Activated T-helper 2 cell treated with anti-CD3 and anti-CD28 coated beads, Interferon-gamma antibody, Interleukin-2, Interleukin-4, amounts not matched to agents 10 μg/mL and 5 μg/mL and 100 μg/mL, durations not matched to agents 14 hours and 24 hours and 36 hours (primary cell): ENCODE measurements around the gene KRT31. TPM values are rescaled to one million over a fixed set of nuclear protein-coding genes. Genes with fewer than 3 reads are reported as not detected.
"Not testable (repeated sequence)": the region's sequence is repeated elsewhere in the genome, so short reads cannot be mapped to it uniquely, and the experiment has no call there.

Experiments
- DNase-seq: peaks from one replicate; pipeline ENCODE4 v3.0.0; 2021; ENCODE audit warnings: low spot score
- H3K27ac Mint-ChIP-seq: one replicate; pipeline ENCODE4 v1.8.0; 2021; ENCODE audit warnings: mixed read lengths
- H3K27me3 Mint-ChIP-seq: one replicate; pipeline ENCODE4 v1.8.0; 2021; ENCODE audit warnings: low read depth, mixed read lengths
- H3K36me3 Mint-ChIP-seq: one replicate; pipeline ENCODE4 v1.8.0; 2021; ENCODE audit warnings: low read depth, mixed read lengths
- H3K4me1 Mint-ChIP-seq: one replicate; pipeline ENCODE4 v1.8.0; 2021; ENCODE audit warnings: low read depth, mixed read lengths
- H3K4me3 Mint-ChIP-seq: one replicate; pipeline ENCODE4 v1.8.0; 2021; ENCODE audit warnings: low read depth, mild to moderate bottlenecking, moderate library complexity, mixed read lengths
- H3K9me3 Mint-ChIP-seq: one replicate; pipeline ENCODE4 v1.8.0; 2021; ENCODE audit warnings: mixed read lengths
- intact Hi-C: fragments of 100-400 bp; cut with micrococcal nuclease; formaldehyde crosslinking; loops from one replicate; pipeline ENCODE4 v1.15.1; 2023
- total RNA-seq: library from RNA; stranded (reverse); gene quantifications from 2 replicates; pipeline ENCODE4 v1.2.3, GENCODE V29; 2022

KRT31 gene
- total RNA-seq, 1 donor from 2014 or later: not detected

DNA sequence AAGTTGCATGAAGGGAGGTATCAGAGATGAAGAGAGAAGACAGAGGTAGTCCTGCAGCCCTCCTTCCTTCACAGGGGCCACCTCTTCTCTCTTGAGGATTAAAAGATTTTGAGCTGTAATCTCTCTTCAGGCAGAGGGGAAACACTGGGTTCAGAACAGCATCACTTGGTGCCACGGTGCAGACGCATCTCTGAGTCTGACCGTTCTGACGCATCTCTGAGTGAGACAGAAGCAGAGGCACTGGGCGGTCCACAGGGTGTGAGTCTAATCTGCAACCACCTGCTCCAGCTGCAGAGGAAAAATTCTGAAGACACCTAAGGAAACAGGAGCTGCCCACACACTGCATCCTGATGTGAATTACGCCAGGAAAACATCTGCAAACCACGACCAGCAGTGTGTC is 32.3 kb upstream of the KRT31 start:
- intact Hi-C loops: no loop called here
- Mint-ChIP-seq H3K4me1 (no peaks in the 10 kb centered on the region), H3K4me3 (no peak overlapping the region), H3K9me3 (no peaks in the 10 kb centered on the region), H3K27me3 (peaks cover 4% of the 10 kb centered on the region), H3K27ac (no peak overlapping the region), H3K36me3 (no peaks in the 10 kb centered on the region)
- DNase-seq: no peak

DNA sequence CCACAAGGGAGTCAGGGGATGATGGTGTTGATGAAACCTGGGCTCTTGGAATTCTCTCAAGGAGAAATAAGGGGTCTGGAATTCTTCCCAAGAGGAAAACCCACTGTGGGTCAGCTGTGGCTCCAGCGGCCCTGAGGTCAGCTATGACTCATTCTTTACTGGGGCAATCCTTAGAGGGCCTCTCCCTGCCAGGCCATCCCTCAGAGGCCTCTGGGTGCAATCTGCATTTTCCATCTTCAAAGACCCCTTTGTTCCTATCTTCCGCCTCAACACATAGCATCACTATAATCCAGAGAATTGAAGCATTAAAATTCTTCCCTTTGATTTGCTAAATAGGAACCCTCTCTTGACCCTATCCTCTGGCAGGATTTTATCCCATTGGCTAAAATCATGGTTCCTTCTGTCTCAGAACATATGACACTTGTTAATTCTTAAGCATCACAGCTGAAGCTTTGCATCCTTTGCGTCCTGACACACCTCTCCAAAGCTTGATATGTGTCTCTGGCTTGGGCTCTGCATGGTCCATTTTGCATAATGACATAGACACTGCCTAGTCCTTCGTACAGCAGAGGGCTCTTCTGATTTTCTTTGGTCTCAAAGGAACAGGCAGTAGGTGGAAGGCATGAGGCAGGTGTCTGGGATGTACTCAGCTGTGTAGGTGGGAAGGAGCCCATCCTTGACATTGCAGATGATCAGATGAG is 31.3 kb upstream of the KRT31 start:
- Mint-ChIP-seq H3K36me3 (no peaks in the 10 kb centered on the region), H3K27me3 (peaks cover 4% of the 10 kb centered on the region), H3K9me3 (no peaks in the 10 kb centered on the region), H3K4me3 (no peak overlapping the region), H3K4me1 (no peaks in the 10 kb centered on the region), H3K27ac (no peak overlapping the region)
- DNase-seq: no peak
- intact Hi-C loops: no loop called here

DNA sequence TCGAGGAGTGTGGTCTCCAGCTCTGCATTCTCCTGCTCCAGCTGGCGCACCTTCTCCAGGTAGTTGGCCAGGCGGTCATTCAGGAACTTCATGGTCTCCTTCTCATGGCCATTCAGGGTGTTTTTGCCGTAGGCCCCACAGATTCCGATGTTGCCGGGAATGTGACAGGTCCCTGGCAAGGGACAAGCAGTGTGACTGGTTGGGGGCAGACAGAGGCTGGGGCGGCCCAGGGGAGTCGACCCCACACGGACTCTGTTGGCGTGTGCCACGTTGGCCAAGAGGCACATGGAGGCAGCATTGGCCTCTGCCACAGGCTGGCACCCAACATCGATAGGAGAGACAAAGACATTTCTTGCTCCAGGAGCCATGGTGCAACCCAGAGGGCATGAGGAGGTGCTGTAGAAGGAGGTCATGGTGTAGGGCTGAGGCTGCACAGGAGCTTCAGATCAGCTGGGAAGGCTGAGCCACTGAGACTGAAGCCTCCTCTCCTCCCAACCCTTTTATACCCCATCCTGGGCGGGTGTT is 26.8 kb upstream of the KRT31 start, which contains the start of gene KRT37:
Gene KRT37, minus strand, starts transcription at position 475 of the 525 bp plus-strand sequence. Its CDS starts 62 bp downstream, at position 413.
- intact Hi-C loops: no loop called here
- Mint-ChIP-seq H3K36me3 (no peaks in the 10 kb centered on the region), H3K4me3 (no peak within 1 kb of the TSS), H3K4me1 (no peaks in the 10 kb centered on the region), H3K27me3 (no peaks in the 10 kb centered on the region), H3K9me3 (no peaks in the 10 kb centered on the region), H3K27ac (no peak within 1 kb of the TSS)
- no peak for DNase-seq

DNA sequence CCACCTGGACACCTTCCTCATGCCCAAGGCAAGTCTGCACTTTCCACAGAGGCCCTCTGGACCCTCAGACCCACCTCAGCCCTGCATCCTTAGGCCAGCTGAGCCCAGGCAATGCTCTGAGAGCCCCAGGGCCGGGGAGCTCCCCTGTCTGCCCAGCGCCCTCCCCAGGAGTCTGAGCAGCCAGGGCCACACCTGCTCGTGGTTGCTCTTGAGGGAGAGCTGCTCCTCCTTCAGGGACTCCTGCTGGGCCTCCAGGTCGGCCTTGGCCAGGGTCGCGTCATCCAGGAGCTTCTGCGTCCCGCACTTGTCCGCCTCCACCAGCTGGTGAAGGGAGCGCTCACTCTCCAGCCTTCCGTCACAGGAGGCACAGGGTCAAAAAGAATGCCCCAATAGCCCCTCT is 25.2 kb upstream of the KRT31 start:
- DNase-seq, intact Hi-C loops, H3K4me1 Mint-ChIP-seq, H3K36me3 Mint-ChIP-seq, H3K9me3 Mint-ChIP-seq, H3K4me3 Mint-ChIP-seq, H3K27me3 Mint-ChIP-seq, H3K27ac Mint-ChIP-seq: not testable (repeated sequence)

DNA sequence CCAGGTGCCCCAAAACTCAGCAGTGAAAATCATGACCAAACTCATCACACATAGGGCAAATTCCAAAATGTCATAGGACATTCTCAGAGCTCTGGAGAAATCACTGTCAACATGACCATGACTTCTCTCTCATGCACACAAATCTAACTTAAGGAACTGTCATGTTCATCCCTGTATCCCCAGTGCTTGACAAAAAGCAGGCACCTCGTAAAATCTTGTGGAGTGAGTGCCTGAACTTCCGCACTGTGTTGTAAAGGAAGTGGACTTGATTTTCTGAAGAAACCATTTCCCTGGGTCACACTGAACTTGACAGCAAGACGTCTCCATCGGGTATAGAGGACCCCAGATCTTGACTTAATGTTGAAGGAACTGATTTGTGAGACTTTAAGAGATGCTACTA is 24.2 kb upstream of the KRT31 start:
- no peaks in the 10 kb centered on the region for H3K36me3 Mint-ChIP-seq
- no peak for DNase-seq
- intact Hi-C loops: no loop called here
- H3K4me1 Mint-ChIP-seq: no peaks in the 10 kb centered on the region
- H3K4me3 Mint-ChIP-seq: no peak overlapping the region
- no peaks in the 10 kb centered on the region for H3K27me3 Mint-ChIP-seq
- no peaks in the 10 kb centered on the region for H3K9me3 Mint-ChIP-seq
- H3K27ac Mint-ChIP-seq: no peak overlapping the region

DNA sequence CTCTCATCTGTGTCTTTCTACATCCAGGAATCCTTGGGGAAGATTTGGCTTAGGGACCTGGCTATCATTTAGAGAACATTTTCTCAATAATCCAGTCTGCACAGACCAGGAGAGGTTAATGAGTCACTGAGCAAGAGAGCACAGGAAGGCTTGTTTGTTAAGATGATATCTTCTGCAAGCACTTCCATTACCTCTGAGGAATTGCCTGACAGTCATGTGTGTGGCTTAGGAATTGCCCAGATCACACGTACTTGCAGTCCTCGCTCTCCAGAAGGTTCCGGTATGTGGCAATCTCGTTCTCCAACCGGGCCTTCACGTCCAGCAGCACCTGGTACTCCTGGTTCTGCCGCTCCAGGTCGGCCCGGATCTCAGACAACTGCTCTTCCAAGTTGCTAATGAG is 23.7 kb upstream of the KRT31 start:
- no peaks in the 10 kb centered on the region for H3K4me1 Mint-ChIP-seq
- intact Hi-C loops: no loop called here
- no peak overlapping the region for H3K27ac Mint-ChIP-seq
- no peak for DNase-seq
- no peaks in the 10 kb centered on the region for H3K36me3 Mint-ChIP-seq
- H3K27me3 Mint-ChIP-seq: no peaks in the 10 kb centered on the region
- H3K9me3 Mint-ChIP-seq: no peaks in the 10 kb centered on the region
- H3K4me3 Mint-ChIP-seq: no peak overlapping the region

DNA sequence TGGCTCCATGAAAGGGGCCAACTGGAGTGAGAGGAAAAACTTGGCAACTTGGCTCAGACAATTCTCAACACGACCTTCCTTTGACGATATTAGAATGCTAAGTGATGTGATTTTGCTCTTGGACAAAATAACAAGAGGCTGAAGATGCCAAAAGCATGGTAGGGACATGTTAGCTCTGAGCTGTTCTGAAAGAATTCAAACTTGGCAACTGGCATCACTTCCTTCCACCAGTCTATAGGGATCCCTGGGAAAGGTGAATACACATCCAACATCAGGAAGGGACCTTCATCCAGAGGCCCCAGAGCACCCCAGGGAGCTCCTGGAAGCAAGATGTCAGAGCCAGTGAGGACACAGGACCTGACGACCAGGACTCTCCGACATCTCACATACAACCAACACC is 22.7 kb upstream of the KRT31 start:
- intact Hi-C loops: no loop called here
- peaks cover under 1% of the 10 kb centered on the region for H3K27me3 Mint-ChIP-seq
- no peak overlapping the region for H3K4me3 Mint-ChIP-seq
- H3K27ac Mint-ChIP-seq: no peak overlapping the region
- DNase-seq: no peak
- H3K36me3 Mint-ChIP-seq: no peaks in the 10 kb centered on the region
- no peaks in the 10 kb centered on the region for H3K4me1 Mint-ChIP-seq
- H3K9me3 Mint-ChIP-seq: no peaks in the 10 kb centered on the region

DNA sequence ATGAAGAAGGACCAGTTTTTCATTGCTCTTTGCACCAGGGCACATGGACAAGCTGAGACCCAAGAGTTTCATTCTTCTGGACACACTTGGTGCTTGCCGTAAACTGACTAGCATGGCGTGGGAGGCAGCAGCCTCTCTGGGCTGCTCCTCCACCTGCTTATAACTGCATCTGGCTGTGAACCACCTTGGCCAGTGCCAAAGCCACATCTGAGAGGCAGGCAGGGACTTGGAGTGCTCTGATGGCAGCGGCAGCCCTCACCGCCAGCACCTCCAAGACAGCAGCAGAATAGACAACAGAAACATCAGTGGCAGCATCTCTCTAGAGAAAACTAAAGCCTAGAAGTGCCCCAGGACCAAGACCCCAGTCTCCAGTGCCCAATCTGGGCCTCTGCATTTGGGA is 22.3 kb upstream of the KRT31 start:
- Mint-ChIP-seq H3K9me3 (no peaks in the 10 kb centered on the region), H3K36me3 (no peaks in the 10 kb centered on the region), H3K27ac (no peak overlapping the region), H3K27me3 (peaks cover 2% of the 10 kb centered on the region), H3K4me1 (no peaks in the 10 kb centered on the region), H3K4me3 (no peak overlapping the region)
- no peak for DNase-seq
- intact Hi-C loops: loop anchor here (5.0 kb wide), 1 partner anchor 228 kb away; no protein-coding TSS in a partner anchor

DNA sequence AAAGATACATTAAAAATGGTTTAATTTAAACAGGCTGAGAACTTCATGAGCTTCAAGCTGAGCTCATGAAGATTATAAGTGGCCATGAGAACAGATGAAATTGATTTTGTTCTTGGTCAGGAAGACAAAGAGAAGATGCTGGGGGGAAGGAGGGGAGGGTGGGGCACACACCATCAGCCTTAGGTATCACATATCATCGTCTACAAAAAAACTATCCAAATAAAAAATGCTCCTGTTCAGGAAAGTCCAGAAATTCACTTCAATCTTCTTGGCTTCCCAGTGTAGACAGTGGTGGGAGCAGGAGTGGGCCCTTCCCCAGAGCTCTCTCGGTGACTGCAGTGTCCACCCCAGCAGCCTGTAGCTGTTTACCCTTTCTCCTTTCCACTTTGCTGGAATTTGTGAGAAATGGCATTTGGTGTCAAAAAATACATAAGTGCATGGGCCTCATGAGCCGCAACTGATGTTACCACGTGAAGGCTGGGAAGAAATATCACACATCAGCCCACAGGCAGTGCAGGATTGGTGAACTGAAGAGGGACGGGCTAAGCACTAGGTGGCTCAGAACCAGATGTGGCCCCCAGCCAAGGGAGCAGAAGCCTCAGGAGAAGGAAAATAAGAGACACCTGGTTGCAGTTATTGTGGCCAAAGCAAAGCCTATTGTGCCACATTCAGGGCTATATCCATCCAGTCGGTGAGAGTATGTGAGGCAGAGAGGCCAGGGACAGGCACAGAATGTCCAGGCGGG is 20.9 kb upstream of the KRT31 start:
- no peak for DNase-seq
- Mint-ChIP-seq H3K4me1 (no peaks in the 10 kb centered on the region), H3K27ac (no peak overlapping the region), H3K9me3 (no peaks in the 10 kb centered on the region), H3K4me3 (no peak overlapping the region), H3K36me3 (no peaks in the 10 kb centered on the region), H3K27me3 (peaks cover 2% of the 10 kb centered on the region)
- intact Hi-C loops: loop anchor here (5.0 kb wide), 1 partner anchor 229 kb away; no protein-coding TSS in a partner anchor

DNA sequence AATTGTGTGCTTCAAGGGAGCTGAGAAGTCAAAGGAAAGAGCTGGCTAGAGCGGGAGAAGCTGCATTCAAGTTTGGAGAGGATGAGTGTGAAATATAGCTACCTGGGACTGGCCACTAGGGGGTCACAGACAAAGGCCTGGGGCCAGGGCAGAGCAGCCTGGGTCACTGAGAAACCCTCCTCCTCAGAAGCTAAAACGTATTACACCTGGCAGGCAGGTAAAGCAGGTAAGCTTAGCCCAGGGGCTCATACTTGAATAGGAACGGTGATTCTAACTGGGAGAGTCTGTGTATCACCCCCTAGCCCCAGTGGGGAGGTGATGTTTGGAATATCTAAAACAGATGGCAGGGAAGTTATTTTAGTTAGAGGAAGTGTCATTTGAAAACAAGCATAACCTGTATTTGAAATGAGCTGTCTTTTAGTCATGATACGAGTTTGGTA is 20.2 kb upstream of the KRT31 start:
- H3K4me3 Mint-ChIP-seq: no peak overlapping the region
- no peak overlapping the region for H3K27ac Mint-ChIP-seq
- no peak for DNase-seq
- H3K27me3 Mint-ChIP-seq: peaks cover 2% of the 10 kb centered on the region
- H3K36me3 Mint-ChIP-seq: no peaks in the 10 kb centered on the region
- no peaks in the 10 kb centered on the region for H3K9me3 Mint-ChIP-seq
- H3K4me1 Mint-ChIP-seq: no peaks in the 10 kb centered on the region
- intact Hi-C loops: loop anchor here (5.0 kb wide), 1 partner anchor 230 kb away; no protein-coding TSS in a partner anchor

DNA sequence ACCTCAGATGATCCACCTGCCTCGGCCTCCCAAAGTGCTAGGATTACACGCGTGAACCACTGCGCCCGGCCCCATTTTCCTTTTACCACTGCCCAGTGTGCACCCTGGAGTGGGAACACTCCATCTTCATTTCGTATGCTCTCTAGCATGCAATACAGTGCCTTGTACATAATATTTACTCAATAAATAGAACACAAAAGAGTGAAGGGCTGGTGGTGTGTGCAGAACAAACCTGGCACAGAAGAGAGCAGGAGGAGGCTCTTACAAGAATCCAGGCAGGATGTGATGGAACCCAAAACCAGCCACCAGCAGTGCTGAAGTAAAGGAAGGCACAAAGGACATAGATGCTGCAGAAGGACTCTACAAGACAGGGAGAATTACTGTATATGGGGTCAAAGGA is 19.7 kb upstream of the KRT31 start:
- Mint-ChIP-seq H3K9me3 (no peaks in the 10 kb centered on the region), H3K27me3 (peaks cover 2% of the 10 kb centered on the region), H3K4me3 (no peak overlapping the region), H3K27ac (no peak overlapping the region), H3K36me3 (no peaks in the 10 kb centered on the region), H3K4me1 (no peaks in the 10 kb centered on the region)
- intact Hi-C loops: loop anchor here (5.0 kb wide), 1 partner anchor 230 kb away; no protein-coding TSS in a partner anchor
- DNase-seq: no peak

DNA sequence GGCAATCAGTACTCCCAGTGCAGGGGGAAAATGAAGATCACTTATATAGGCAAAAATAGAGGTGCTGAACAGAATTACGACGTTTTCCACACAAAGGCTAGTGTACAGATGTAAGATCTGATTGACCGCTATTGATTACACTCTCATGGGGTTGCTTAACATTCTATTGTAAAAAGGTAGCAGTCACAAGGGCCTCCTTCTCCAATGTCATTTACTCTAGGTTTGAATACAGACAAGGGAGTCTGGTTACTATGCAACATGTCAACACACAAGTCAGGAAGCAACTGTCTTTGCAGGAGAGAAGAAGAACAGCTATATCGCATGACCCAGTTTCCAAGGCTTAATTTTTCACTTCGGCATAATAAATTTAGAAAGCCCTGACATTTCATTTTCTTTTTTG is 19.1 kb upstream of the KRT31 start:
- H3K36me3 Mint-ChIP-seq: no peaks in the 10 kb centered on the region
- DNase-seq: no peak
- peaks cover 2% of the 10 kb centered on the region for H3K27me3 Mint-ChIP-seq
- H3K9me3 Mint-ChIP-seq: no peaks in the 10 kb centered on the region
- H3K27ac Mint-ChIP-seq: no peak overlapping the region
- no peak overlapping the region for H3K4me3 Mint-ChIP-seq
- intact Hi-C loops: loop anchor here (5.0 kb wide), 1 partner anchor 231 kb away; no protein-coding TSS in a partner anchor
- H3K4me1 Mint-ChIP-seq: no peaks in the 10 kb centered on the region

DNA sequence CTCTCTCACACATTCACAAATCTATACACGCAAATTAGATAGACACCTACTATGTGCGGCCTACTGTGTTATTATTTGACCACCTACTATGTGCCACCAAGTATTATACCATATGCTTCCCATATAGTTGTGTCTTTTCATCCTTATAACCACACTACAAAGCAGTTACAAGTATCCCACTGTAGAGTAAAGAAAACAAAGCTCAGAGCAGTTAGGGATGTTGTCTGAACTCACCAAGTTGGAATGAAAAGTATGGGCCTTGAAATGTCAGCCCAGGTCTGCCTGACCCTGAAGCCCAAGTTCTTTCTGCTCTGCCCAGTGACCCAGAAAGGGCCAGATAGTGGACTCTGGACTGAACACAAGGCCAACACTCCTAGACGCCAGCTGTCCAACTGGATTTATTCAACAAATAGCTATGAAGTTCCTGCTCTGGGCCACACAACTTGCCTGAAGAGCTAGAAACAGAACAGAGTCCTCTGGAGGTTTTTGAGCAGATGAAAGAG is 18.5 kb upstream of the KRT31 start:
- H3K4me3 Mint-ChIP-seq: no peak overlapping the region

More for the DNA sequence above, 18.5 kb upstream of the KRT31 start:
- Mint-ChIP-seq H3K27ac (no peak overlapping the region), H3K4me1 (no peaks in the 10 kb centered on the region), H3K27me3 (peaks cover 2% of the 10 kb centered on the region), H3K9me3 (no peaks in the 10 kb centered on the region), H3K36me3 (no peaks in the 10 kb centered on the region)
- intact Hi-C loops: loop anchor here (5.0 kb wide), 1 partner anchor 231 kb away; no protein-coding TSS in a partner anchor
- DNase-seq: no peak
